ENCODE measurements around the gene CARF. TPM values are rescaled to one million over a fixed set of nuclear protein-coding genes. Genes with fewer than 3 reads are reported as not detected.
"Not testable (repeated sequence)": the region's sequence is repeated elsewhere in the genome, so short reads cannot be mapped to it uniquely, and the experiment has no call there.

Gene CARF
- total RNA-seq, 1 donor from 2014 or later = 16.8 TPM

DNA sequence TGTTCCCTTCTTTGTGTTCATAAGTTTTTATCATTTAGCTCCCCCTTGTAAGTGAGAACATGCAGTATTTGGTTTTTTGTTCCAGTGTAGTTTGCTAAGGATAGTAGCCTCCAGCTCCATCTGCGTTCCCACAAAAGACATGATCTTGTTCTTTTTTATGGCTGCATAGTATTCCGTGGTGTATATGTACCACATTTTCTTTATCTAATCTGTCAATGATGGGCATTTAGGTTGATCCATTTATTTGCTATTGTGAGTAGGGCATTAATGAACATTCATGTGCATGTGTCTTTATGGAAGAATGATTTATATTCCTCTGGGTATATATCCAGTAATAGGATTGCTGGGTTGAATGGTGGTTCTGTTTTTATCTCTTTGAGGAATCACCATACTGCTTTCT is 33.4 kb downstream of the CARF start:
- Mint-ChIP-seq H3K4me1 (no peaks in the 10 kb centered on the region), H3K4me3 (no peak overlapping the region), H3K27me3 (ENCODE audit: low read depth) (no peaks in the 10 kb centered on the region), H3K36me3 (peaks cover 50% of the 10 kb centered on the region), H3K27ac (no peak overlapping the region), H3K9me3 (peaks cover 32% of the 10 kb centered on the region)
- TF ChIP-seq, protein P1, sequence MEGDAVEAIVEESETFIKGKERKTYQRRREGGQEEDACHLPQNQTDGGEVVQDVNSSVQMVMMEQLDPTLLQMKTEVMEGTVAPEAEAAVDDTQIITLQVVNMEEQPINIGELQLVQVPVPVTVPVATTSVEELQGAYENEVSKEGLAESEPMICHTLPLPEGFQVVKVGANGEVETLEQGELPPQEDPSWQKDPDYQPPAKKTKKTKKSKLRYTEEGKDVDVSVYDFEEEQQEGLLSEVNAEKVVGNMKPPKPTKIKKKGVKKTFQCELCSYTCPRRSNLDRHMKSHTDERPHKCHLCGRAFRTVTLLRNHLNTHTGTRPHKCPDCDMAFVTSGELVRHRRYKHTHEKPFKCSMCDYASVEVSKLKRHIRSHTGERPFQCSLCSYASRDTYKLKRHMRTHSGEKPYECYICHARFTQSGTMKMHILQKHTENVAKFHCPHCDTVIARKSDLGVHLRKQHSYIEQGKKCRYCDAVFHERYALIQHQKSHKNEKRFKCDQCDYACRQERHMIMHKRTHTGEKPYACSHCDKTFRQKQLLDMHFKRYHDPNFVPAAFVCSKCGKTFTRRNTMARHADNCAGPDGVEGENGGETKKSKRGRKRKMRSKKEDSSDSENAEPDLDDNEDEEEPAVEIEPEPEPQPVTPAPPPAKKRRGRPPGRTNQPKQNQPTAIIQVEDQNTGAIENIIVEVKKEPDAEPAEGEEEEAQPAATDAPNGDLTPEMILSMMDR (IDR thresholded peaks at IDR 0.05; ENCODE audit: unreplicated experiment) = no peak
- DNase-seq (ENCODE audit: low spot score in 2 of 2, unreplicated experiment in 2 of 2) = no peak

DNA sequence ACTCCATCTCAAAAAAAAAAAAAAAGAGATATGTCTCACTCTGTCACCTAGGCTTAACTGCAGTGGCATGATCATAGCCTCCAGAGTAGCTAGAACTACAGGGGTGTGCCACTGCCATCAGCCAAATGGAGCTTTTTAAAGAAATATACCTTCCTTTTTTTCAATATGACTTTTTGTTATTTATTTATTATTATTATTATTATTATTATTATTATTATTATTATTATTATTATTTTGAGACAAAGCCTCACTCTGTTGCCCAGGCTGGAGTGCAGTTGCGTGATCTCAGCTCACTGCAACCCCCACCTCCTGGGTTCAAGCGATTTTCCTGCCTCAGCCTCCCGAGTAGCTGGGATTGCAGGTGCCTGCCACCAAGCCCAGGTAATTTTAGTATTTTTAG is 37.3 kb downstream of the CARF start:
- H3K27ac Mint-ChIP-seq, H3K4me1 Mint-ChIP-seq: not testable (repeated sequence)

DNA sequence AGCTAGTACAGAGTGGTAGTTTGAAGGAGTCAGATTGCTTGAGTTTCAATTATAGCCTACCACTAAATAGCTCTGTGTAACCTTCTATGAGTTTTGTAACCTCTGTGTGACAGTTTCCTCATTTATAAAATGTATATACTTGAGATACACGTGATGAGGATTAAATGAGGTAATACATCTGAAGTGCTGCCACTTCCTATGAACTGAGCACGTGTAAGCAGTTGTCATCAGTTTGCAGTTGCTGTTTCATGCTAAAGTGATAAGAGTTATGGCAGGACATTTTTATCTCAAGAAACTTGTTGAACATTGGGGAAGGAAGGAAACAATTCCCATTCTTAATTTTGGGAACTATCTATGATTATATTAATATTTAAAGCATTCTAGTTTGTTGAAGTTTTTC is 38.5 kb downstream of the CARF start:
- peaks cover 43% of the 10 kb centered on the region for H3K36me3 Mint-ChIP-seq
- TF ChIP-seq, protein P1 (IDR thresholded peaks at IDR 0.05; ENCODE audit: unreplicated experiment) = no peak
- H3K9me3 Mint-ChIP-seq = peaks cover 28% of the 10 kb centered on the region
- no peaks in the 10 kb centered on the region for H3K4me1 Mint-ChIP-seq
- H3K4me3 Mint-ChIP-seq = no peak overlapping the region
- H3K27ac Mint-ChIP-seq = no peak overlapping the region
- no peaks in the 10 kb centered on the region for H3K27me3 Mint-ChIP-seq (ENCODE audit: low read depth)
- no peak for DNase-seq (ENCODE audit: low spot score in 2 of 2, unreplicated experiment in 2 of 2)

More for the DNA sequence above, 37.3 kb downstream of the CARF start:
- not testable (repeated sequence) for H3K4me3 Mint-ChIP-seq; DNase-seq (ENCODE audit: low spot score in 2 of 2, unreplicated experiment in 2 of 2); H3K27me3 Mint-ChIP-seq (ENCODE audit: low read depth)
- Mint-ChIP-seq H3K36me3 (peaks cover 49% of the 10 kb centered on the region), H3K9me3 (peaks cover 32% of the 10 kb centered on the region)

DNA sequence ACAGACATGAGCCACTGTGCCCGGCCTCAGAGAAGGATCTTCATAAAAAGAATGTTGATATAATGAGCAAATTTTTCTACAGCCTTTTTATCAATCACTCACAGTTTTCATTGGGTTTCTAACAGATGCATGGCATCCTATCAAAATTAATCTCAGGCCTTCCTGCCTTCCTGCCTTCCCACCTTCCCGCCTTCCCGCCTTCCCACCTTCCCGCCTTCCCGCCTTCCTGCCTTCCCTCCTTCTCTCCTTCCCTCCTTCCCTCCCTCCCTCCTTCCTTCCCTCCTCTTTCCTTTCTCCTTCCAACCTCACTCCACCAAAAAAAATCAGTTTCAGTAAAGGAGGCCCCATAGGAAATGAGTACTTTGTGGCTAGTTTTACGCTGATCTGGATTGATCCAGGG is 48.4 kb downstream of the CARF start:
- Mint-ChIP-seq H3K4me1 (no peaks in the 10 kb centered on the region), H3K27ac (no peak overlapping the region), H3K9me3 (no peaks in the 10 kb centered on the region), H3K36me3 (peaks cover 12% of the 10 kb centered on the region), H3K4me3 (no peak overlapping the region), H3K27me3 (ENCODE audit: low read depth) (no peaks in the 10 kb centered on the region)
- TF ChIP-seq, protein P1 (IDR thresholded peaks at IDR 0.05; ENCODE audit: unreplicated experiment) = no peak
- no peak for DNase-seq (ENCODE audit: low spot score in 2 of 2, unreplicated experiment in 2 of 2)

- Mint-ChIP-seq H3K27me3 (ENCODE audit: low read depth) (no peaks in the 10 kb centered on the region), H3K36me3 (peaks cover 7% of the 10 kb centered on the region), H3K4me1 (no peaks in the 10 kb centered on the region), H3K4me3 (no peak overlapping the region), H3K27ac (no peak overlapping the region), H3K9me3 (no peaks in the 10 kb centered on the region)
- TF ChIP-seq, protein P1 (IDR thresholded peaks at IDR 0.05; ENCODE audit: unreplicated experiment) = no peak
- DNase-seq (ENCODE audit: low spot score in 2 of 2, unreplicated experiment in 2 of 2) = no peak
Measured at GRCh38 chr2:202963712-202964111, 51.6 kb downstream of the CARF start.

GRCh38 chr2:202965810-202966460 is 53.9 kb downstream of the CARF start:
- TF ChIP-seq, protein P1 (IDR thresholded peaks at IDR 0.05; ENCODE audit: unreplicated experiment) = no peak
- DNase-seq (ENCODE audit: low spot score in 2 of 2, unreplicated experiment in 2 of 2) = no peak
- Mint-ChIP-seq H3K4me3 (no peak overlapping the region), H3K27me3 (ENCODE audit: low read depth) (no peaks in the 10 kb centered on the region), H3K9me3 (no peaks in the 10 kb centered on the region), H3K27ac (peak overlapping the region; percentile 66), H3K4me1 (no peaks in the 10 kb centered on the region), H3K36me3 (peaks cover 5% of the 10 kb centered on the region)

- H3K4me1 Mint-ChIP-seq; H3K9me3 Mint-ChIP-seq; H3K27ac Mint-ChIP-seq; DNase-seq (ENCODE audit: low spot score in 2 of 2, unreplicated experiment in 2 of 2); H3K27me3 Mint-ChIP-seq (ENCODE audit: low read depth); H3K4me3 Mint-ChIP-seq: not testable (repeated sequence)
- H3K36me3 Mint-ChIP-seq = peaks cover 18% of the 10 kb centered on the region
Measured at GRCh38 chr2:202969404-202969803, 57.3 kb downstream of the CARF start.
